Mucosa of stomach (tissue), 1 donor: ENCODE data around the gene TRMT11.

Experiments used
- H3K27me3 ChIP-seq: one replicate; pipeline ENCODE4 v1.7.0; 2013; ENCODE audit warnings: mild to moderate bottlenecking, low read length; ENCODE audit not compliant: control insufficient read depth, insufficient read depth
- H3K36me3 ChIP-seq: one replicate; pipeline ENCODE4 v1.7.0; 2013; ENCODE audit warnings: low read length; ENCODE audit not compliant: control insufficient read depth, insufficient read depth
- H3K4me1 ChIP-seq: one replicate; pipeline ENCODE4 v1.7.0; 2013; ENCODE audit warnings: mild to moderate bottlenecking, low read length; ENCODE audit not compliant: control insufficient read depth, insufficient read depth
- H3K4me3 ChIP-seq: one replicate; pipeline ENCODE4 v1.7.0; 2013; ENCODE audit warnings: low read length
- H3K9ac ChIP-seq: one replicate; pipeline ENCODE4 v1.7.0; 2013; ENCODE audit warnings: mild to moderate bottlenecking, low read length, moderate library complexity
- H3K9me3 ChIP-seq: one replicate; pipeline ENCODE4 v1.7.0; 2013; ENCODE audit warnings: mild to moderate bottlenecking, low read length, moderate library complexity; ENCODE audit not compliant: control insufficient read depth
- donor health status: Pancreatic carcinoma.

TRMT11 gene

DNA sequence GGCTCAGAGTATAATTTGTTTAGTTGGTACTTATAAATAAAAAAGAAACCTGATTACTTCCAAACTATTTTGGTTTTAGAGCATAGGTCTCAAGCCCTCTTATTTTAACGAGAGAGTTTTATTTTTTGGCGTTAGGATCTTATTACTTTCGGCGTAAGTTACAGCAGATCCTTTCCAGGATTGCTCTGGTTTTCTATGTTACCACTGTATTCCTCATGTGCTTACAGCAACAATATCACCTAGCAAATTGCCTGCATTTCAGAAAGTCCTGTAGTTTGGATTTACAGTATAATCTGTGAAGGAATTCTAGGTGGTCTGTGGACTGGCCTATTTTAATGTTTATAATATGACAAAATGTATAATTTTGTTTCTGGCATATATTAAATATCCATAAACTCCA lies 54.1 kb downstream of the TRMT11 start:
- H3K4me3 ChIP-seq = no peak overlapping the region
- H3K9me3 ChIP-seq = no peaks in the 10 kb centered on the region
- H3K4me1 ChIP-seq = peaks cover 27% of the 10 kb centered on the region
- no peaks in the 10 kb centered on the region for H3K36me3 ChIP-seq
- peak overlapping the region; percentile 49 for H3K9ac ChIP-seq
- H3K27me3 ChIP-seq = no peaks in the 10 kb centered on the region

- Histone ChIP-seq H3K9me3 (no peaks in the 10 kb centered on the region), H3K9ac (peak overlapping the region; percentile 49)
These were observed 54.5 kb downstream of the TRMT11 start for GRCh38 chr6:126040826-126041225.

GRCh38 chr6:126041516-126041915 lies 55.2 kb downstream of the TRMT11 start:
- Histone ChIP-seq H3K4me1 (peaks cover 27% of the 10 kb centered on the region), H3K9ac (no peak overlapping the region), H3K4me3 (no peak overlapping the region), H3K27me3 (no peaks in the 10 kb centered on the region), H3K36me3 (no peaks in the 10 kb centered on the region), H3K9me3 (no peaks in the 10 kb centered on the region)

More at GRCh38 chr6:126040826-126041225, 54.5 kb downstream of the TRMT11 start:
- H3K4me3 ChIP-seq = no peak overlapping the region
- no peaks in the 10 kb centered on the region for H3K27me3 ChIP-seq
- peaks cover 27% of the 10 kb centered on the region for H3K4me1 ChIP-seq
- no peaks in the 10 kb centered on the region for H3K36me3 ChIP-seq

- H3K9ac ChIP-seq = no peak overlapping the region
- peaks cover 27% of the 10 kb centered on the region for H3K4me1 ChIP-seq
- H3K4me3 ChIP-seq = no peak overlapping the region
- no peaks in the 10 kb centered on the region for H3K27me3 ChIP-seq
- no peaks in the 10 kb centered on the region for H3K9me3 ChIP-seq
- no peaks in the 10 kb centered on the region for H3K36me3 ChIP-seq
These were observed 55.7 kb downstream of the TRMT11 start for GRCh38 chr6:126042001-126042419.

DNA sequence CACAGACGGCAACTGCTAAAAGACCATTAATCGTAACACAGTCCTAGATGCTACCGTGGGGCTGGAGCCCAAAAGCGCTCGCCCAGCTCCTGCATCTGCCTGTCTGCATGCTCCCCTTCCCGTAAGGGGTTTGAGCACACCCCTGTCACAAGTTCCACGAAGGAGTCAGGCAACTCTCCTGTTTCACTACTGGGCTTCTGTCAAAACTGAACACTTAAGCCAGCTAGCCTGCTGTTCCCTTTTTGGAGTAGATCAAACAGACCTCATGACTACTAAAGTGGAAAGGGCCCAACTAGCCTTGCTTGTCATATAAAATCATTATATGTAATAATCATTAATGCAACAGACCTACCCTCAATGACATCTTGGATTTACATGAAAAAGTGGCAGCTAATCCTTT lies 61.3 kb downstream of the TRMT11 start:
- no peaks in the 10 kb centered on the region for H3K36me3 ChIP-seq
- H3K27me3 ChIP-seq = no peaks in the 10 kb centered on the region
- no peaks in the 10 kb centered on the region for H3K4me1 ChIP-seq
- H3K4me3 ChIP-seq = no peak overlapping the region
- no peaks in the 10 kb centered on the region for H3K9me3 ChIP-seq
- no peak overlapping the region for H3K9ac ChIP-seq

DNA sequence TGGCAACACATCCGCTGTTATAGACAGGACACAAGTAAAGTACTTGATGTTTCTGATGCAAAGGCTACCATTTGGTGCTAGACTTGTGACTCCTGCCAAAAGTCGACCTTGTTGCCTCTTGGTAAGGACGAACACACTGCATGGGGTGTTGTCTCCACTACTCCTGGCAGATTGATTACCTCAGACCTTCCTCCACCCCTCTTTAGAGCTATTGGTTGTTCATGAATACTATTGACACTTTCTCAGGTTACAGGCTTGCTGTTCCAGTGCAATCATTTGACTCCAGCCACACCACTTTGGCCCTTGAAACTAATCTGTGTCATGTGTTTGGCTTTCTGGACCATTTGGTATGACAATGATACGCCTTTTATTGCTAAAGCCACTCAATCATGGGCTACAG lies 62.3 kb downstream of the TRMT11 start:
- H3K36me3 ChIP-seq = no peaks in the 10 kb centered on the region
- H3K27me3 ChIP-seq = no peaks in the 10 kb centered on the region
- H3K9me3 ChIP-seq = no peaks in the 10 kb centered on the region
- no peaks in the 10 kb centered on the region for H3K4me1 ChIP-seq
- H3K4me3 ChIP-seq = no peak overlapping the region
- H3K9ac ChIP-seq = no peak overlapping the region

DNA sequence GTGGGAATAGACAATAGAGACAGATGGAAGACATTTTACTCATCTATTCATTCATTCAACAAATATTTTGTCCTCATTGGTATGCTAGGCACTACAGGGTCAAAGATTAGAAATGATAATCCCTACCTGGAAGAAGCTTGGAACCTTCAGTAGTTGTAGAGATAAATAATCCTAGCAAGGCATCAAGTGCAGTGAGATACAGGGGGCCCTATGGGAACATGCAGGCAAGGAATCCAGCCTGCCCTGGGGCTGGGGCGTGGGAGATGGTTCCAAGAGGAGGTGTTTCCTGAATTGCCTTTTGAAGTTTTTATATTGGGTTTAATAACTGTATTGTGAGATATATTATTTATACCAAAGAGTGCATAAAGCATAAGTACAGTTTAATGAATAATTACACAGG lies 64.5 kb downstream of the TRMT11 start:
- no peaks in the 10 kb centered on the region for H3K27me3 ChIP-seq
- no peaks in the 10 kb centered on the region for H3K9me3 ChIP-seq
- H3K9ac ChIP-seq = no peak overlapping the region
- H3K36me3 ChIP-seq = no peaks in the 10 kb centered on the region
- H3K4me3 ChIP-seq = no peak overlapping the region
- peaks cover 7% of the 10 kb centered on the region for H3K4me1 ChIP-seq

DNA sequence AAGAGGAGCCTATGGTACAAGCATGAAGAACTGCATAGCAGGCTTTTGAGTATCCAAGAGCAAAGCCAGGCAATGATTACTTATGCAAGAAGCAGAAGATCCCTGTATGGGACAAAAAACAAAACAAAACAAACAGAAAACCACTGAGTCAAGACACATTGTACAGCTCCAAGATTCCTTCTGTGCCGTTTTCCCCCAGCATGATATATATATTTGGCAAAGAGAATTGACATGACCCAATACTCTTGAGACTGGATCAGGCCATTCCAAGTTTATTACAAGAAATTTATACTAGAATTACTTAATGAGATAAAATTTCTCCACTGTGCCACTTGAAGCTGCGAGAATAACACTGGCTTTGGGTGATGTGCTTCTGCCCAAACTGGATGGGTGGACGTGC lies 65.5 kb downstream of the TRMT11 start:
- no peak overlapping the region for H3K9ac ChIP-seq
- H3K9me3 ChIP-seq = no peaks in the 10 kb centered on the region
- no peaks in the 10 kb centered on the region for H3K36me3 ChIP-seq
- no peak overlapping the region for H3K4me3 ChIP-seq
- peaks cover 7% of the 10 kb centered on the region for H3K4me1 ChIP-seq
- no peaks in the 10 kb centered on the region for H3K27me3 ChIP-seq

DNA sequence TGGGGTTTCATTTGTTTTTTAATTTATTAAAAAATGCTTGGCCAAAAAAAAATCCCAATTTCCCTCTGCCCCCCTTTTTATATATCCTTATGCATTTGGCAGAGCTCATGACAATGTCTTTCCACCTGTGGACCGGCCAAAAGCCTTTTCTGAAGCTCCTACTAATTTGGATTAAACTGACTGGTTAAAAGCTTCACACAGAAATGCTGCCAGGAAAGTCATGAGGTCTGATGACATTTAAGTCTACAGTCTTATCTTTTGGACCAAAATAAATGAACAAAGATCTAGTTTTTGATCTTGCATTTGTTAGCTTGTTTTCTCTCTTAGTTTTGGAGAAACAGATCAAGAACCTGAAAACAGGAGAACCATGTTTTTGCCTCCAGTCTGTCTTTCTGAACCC lies 66.1 kb downstream of the TRMT11 start:
- Histone ChIP-seq H3K27me3 (no peaks in the 10 kb centered on the region), H3K4me1 (peaks cover 7% of the 10 kb centered on the region), H3K9ac (no peak overlapping the region), H3K9me3 (no peaks in the 10 kb centered on the region), H3K36me3 (no peaks in the 10 kb centered on the region), H3K4me3 (no peak overlapping the region)

DNA sequence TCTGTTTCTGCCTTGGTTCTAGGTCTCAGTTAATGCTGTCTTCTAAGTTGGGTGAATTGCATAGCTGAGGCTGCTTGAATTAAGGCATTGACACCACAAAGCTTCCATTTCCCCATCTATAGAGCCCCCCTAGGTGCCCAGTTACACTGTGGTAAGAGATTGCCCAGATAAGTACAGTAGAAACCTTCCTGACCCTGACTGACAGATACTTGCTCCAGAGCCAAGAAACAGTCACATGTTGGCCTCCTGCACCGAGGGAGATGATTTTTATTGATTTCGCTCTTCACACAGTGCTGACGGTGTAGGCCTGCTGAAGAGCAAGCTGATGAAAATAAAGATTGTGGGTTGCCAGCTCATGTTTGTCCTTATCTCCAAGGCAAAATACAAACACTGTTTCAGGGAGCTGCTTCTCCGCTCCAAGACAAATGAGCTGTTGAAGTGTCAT lies 67.9 kb downstream of the TRMT11 start:
- no peak overlapping the region for H3K9ac ChIP-seq
- no peaks in the 10 kb centered on the region for H3K9me3 ChIP-seq
- peaks cover 7% of the 10 kb centered on the region for H3K4me1 ChIP-seq
- no peaks in the 10 kb centered on the region for H3K36me3 ChIP-seq
- no peaks in the 10 kb centered on the region for H3K27me3 ChIP-seq
- no peak overlapping the region for H3K4me3 ChIP-seq

GRCh38 chr6:126054802-126055201 lies 68.5 kb downstream of the TRMT11 start:
- no peaks in the 10 kb centered on the region for H3K36me3 ChIP-seq
- no peak overlapping the region for H3K4me3 ChIP-seq
- H3K27me3 ChIP-seq = no peaks in the 10 kb centered on the region
- peaks cover 7% of the 10 kb centered on the region for H3K4me1 ChIP-seq
- no peaks in the 10 kb centered on the region for H3K9me3 ChIP-seq
- no peak overlapping the region for H3K9ac ChIP-seq

DNA sequence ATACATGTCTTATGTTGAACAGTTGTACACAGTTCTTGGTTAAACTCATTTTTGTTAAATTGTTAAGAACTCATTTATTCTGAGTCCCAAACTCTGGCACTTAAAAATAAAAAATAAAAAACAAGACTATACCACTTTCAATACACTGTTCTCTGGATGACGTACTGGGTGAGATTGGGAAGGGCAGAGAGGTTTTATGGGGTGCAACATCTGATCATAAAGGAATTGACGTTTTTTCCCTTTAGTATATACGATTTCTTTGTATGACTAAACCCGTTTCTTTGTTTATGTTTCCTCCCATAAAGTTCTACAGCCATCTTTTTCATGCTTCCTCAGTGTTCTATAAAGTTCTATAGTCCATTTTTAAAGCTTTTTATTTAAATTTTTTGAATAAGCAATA lies 69.1 kb downstream of the TRMT11 start:
- H3K27me3 ChIP-seq = no peaks in the 10 kb centered on the region
- no peak overlapping the region for H3K4me3 ChIP-seq
- H3K4me1 ChIP-seq = peaks cover 7% of the 10 kb centered on the region
- H3K9me3 ChIP-seq = no peaks in the 10 kb centered on the region
- no peak overlapping the region for H3K9ac ChIP-seq
- no peaks in the 10 kb centered on the region for H3K36me3 ChIP-seq

DNA sequence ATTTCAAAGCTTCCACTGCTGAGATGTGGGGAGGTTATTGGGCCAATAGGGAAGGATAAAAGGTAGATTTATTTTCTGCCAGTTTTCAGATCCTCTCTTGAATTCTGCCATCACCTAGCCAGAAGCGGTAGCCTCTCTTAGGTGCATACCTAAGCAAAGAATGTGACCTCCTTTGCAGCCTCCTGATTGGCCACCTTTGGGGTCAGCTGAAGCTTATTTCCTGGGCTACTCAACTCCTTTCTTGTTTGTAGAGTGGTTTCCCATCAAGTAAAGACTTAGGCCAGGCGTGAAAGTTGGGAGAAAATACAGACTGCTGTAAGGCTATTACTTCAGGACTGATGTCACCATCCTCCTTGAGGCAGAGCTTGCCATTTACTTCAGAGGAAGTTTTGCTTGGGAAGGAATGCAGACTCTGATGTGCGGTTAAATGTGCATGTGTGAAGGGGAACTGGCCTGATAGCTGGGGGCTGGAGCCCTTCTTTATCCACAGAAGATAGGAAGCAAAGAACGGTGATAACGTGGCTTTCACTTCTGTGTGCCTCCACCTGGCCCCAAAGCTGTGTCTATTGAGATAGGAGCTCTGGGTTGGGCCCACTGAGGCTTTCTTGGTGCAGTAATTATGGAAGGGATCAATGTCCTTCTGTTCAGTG lies 70.1 kb downstream of the TRMT11 start:
- H3K4me1 ChIP-seq = peaks cover 7% of the 10 kb centered on the region
- H3K9me3 ChIP-seq = no peaks in the 10 kb centered on the region
- no peaks in the 10 kb centered on the region for H3K36me3 ChIP-seq
- H3K4me3 ChIP-seq = no peak overlapping the region
- no peak overlapping the region for H3K9ac ChIP-seq
- H3K27me3 ChIP-seq = no peaks in the 10 kb centered on the region
